ENCODE measurements around the gene PIPOX. TPM values are rescaled to one million over a fixed set of nuclear protein-coding genes. Genes with fewer than 3 reads are reported as not detected.
A peak's percentile ranks its signal among the peaks of the same experiment; 100 is the strongest.

PIPOX gene
- total RNA-seq, 3 donors from 2014 or later = 1.3 to 3.0 (median 2.9) TPM

DNA sequence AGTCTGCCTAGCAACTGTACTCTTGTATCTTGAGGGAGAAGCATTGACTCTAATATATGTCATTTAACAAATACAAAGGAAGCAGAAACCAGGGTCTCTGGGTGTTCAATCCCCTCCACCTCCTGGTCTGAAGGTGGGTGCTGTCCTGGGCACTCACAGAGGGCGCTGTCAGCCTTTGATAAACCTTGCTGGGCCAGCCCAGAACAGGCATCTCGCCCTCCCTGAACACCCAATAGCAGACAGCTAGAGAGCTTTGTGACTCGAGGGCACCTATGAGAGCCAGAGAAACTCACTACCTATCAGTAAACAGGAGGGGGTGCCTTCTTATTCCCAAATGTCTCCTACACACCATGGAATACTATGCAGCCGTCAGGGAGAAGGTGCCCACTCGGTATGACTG, 6.4 kb upstream of the PIPOX start:
- no peaks in the 10 kb centered on the region for H3K36me3 ChIP-seq
- intact Hi-C loops (cut with DNase I; ENCODE audit: low total_unique reads) = no loop called here
- H3K27ac ChIP-seq = no peak overlapping the region
- H3K27me3 ChIP-seq = peaks cover 0 to 6% of the 10 kb centered on the region in 2 donors
- DNase-seq (ENCODE audit: low spot score in 2 of 2) = no peak
- no peaks in the 10 kb centered on the region for H3K4me1 ChIP-seq
- no peak for TF ChIP-seq POLR2A (IDR thresholded peaks at IDR 0.05)
- peaks cover 4 to 14% of the 10 kb centered on the region in 2 donors for H3K9me3 ChIP-seq
- H3K4me3 ChIP-seq = no peak overlapping the region

DNA sequence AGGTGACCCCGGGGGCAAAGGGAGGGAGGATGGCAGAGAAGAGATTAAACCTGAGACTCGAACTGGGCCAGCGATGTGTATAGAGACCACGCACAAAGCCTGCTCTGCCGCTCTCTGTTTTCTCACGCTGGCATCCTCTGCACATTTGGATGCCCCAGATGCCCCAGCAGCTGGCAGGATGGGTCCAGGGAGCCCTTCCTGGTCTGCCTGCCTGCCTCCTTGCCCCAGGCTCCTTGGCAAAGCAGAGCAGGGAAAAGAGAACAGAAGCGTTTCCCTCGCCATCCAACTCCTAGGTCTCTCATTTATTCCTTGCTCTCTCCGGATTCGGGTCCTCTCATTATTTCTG, 5.2 kb upstream of the PIPOX start:
- Histone ChIP-seq H3K9me3 (peaks cover 4 to 14% of the 10 kb centered on the region in 2 donors), H3K27ac (no peak overlapping the region), H3K36me3 (no peaks in the 10 kb centered on the region), H3K27me3 (no peaks in the 10 kb centered on the region), H3K4me1 (no peaks in the 10 kb centered on the region), H3K4me3 (peak overlapping the region in 2 of 3 donors; percentile 15 to 26)
- no peak for DNase-seq (ENCODE audit: low spot score in 2 of 2)
- no peak for TF ChIP-seq POLR2AphosphoS5 (IDR thresholded peaks at IDR 0.05)
- TF ChIP-seq POLR2A (IDR thresholded peaks at IDR 0.05) = no peak
- intact Hi-C loops (cut with DNase I; ENCODE audit: low total_unique reads) = no loop called here

DNA sequence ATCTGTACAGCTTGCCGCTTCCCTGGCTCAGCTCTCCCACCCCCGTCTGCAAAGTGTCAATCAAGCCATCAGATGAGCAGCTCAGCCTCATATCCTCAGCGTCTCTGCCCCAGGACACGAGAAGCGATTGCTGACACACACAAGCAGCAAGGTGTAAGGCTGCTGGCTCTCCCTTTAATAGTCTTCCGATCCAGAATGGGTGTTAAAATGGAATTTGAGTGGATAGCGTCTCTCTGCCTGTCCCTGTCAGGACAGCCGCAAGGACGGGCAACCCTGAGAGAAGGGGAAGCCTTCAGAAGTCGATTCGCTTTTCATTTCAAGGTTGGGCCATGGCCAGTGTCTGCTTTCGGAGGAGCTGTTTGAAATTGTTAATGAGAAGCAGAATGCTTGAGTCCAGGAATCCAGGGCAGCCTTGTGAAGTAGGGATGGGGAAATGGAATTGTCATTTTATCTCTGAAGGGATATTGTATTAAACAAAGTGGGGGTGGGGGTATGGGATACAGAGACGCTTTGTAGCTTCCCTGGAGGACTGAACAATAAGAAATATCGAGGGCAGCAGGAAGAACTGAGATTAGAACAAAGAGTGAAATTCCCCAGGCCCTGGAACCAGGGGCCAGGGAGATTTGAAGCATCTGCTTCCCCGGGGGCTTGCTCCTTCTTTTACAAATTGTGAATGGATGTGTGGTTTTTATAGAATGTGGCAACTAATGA, 4.7 kb upstream of the PIPOX start:
- Histone ChIP-seq H3K36me3 (no peaks in the 10 kb centered on the region), H3K27ac (peak overlapping the region in 1 of 2 donors; percentile 3), H3K4me3 (peak overlapping the region in 2 of 3 donors; percentile 15 to 26), H3K27me3 (no peaks in the 10 kb centered on the region), H3K9me3 (peaks cover 4 to 14% of the 10 kb centered on the region in 2 donors), H3K4me1 (no peaks in the 10 kb centered on the region)
- TF ChIP-seq POLR2A (IDR thresholded peaks at IDR 0.05) = no peak
- TF ChIP-seq CTCF (IDR thresholded peaks at IDR 0.05) = no peak
- no peak for TF ChIP-seq POLR2AphosphoS5 (IDR thresholded peaks at IDR 0.05)
- no peak for DNase-seq (ENCODE audit: low spot score in 2 of 2)
- intact Hi-C loops (cut with DNase I; ENCODE audit: low total_unique reads) = no loop called here

GRCh38 chr17:29039764-29040598, 3.0 kb upstream of the PIPOX start:
- H3K4me1 ChIP-seq = no peaks in the 10 kb centered on the region
- H3K36me3 ChIP-seq = no peaks in the 10 kb centered on the region
- TF ChIP-seq POLR2AphosphoS5 (IDR thresholded peaks at IDR 0.05) (no peak), CTCF (IDR thresholded peaks at IDR 0.05) (no peak), POLR2A (IDR thresholded peaks at IDR 0.05) (no peak)
- no peak overlapping the region for H3K4me3 ChIP-seq
- H3K27me3 ChIP-seq = no peaks in the 10 kb centered on the region
- H3K9me3 ChIP-seq = peaks cover under 1 to 2% of the 10 kb centered on the region in 2 donors
- DNase-seq (ENCODE audit: low spot score in 2 of 2) = peak in 1 of 2 donors; percentile 25
- H3K27ac ChIP-seq = no peak overlapping the region
- intact Hi-C loops (cut with DNase I; ENCODE audit: low total_unique reads) = no loop called here

DNA sequence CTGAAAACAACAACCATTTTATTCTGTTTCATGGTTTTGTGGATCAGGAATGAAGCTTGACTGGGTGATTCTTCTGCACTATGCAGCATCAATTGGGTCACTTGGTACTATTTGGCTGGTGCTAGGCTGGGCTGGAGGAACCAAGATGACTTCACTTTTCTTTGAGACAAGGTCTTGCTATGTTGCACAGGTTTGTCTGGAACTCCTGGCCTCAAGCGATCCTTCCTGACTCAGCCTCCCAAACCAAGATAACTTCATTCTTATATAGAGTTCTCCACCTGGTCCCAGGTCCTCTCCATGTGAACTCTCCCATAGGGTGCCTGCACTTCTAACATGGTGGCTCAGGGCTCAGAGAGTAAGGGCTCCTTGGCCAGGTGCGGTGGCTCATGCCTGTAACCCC, 1.9 kb upstream of the PIPOX start:
- Histone ChIP-seq H3K27me3 (no peaks in the 10 kb centered on the region), H3K36me3 (no peaks in the 10 kb centered on the region), H3K27ac (no peak overlapping the region), H3K9me3 (no peaks in the 10 kb centered on the region), H3K4me3 (no peak overlapping the region), H3K4me1 (no peaks in the 10 kb centered on the region)
- no peak for DNase-seq (ENCODE audit: low spot score in 2 of 2)
- TF ChIP-seq POLR2A (IDR thresholded peaks at IDR 0.05) (no peak), CTCF (IDR thresholded peaks at IDR 0.05) (no peak), POLR2AphosphoS5 (IDR thresholded peaks at IDR 0.05) (no peak)
- intact Hi-C loops (cut with DNase I; ENCODE audit: low total_unique reads) = no loop called here

DNA sequence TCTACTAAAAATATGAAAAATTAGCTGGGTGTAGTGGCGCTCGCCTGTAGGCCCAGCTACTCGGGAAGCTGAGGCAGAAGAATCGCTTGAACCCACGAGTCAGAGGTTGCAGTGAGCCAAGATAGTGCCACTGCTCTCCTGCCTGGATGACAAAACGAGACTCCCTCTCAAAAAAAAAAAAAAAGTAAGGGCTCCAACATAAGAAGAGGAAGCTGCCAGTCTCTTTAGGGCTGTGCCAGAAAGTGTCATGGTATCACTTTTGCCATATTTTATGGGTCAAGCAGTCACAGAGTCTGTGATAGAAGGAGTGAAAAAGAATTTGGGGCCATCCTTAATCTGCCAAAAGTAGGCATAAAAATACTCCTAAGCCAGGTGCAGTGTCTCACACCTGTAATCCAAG, 1.4 kb upstream of the PIPOX start:
- Histone ChIP-seq H3K27ac (no peak overlapping the region), H3K36me3 (no peaks in the 10 kb centered on the region), H3K4me3 (no peak overlapping the region), H3K27me3 (no peaks in the 10 kb centered on the region), H3K4me1 (no peaks in the 10 kb centered on the region), H3K9me3 (no peaks in the 10 kb centered on the region)
- DNase-seq (ENCODE audit: low spot score in 2 of 2) = no peak
- TF ChIP-seq POLR2AphosphoS5 (IDR thresholded peaks at IDR 0.05) (no peak), POLR2A (IDR thresholded peaks at IDR 0.05) (no peak), CTCF (IDR thresholded peaks at IDR 0.05) (no peak)
- intact Hi-C loops (cut with DNase I; ENCODE audit: low total_unique reads) = no loop called here
